MM.1S (cell line): ENCODE results near the gene RIPK4.

Source experiments
- DNase-seq: peaks from one replicate; pipeline ENCODE4 v3.0.0-alpha.2; 2015
- H2AFZ ChIP-seq: fragments of 300-600 bp; sonication (generic); 2 replicates; pipeline ENCODE4 v1.6.0; 2016; ENCODE audit warnings: antibody characterized with exemption, low read length
- H3F3A ChIP-seq: fragments of 300-600 bp; sonication (generic); 2 replicates; pipeline ENCODE4 v1.6.1; 2016; ENCODE audit warnings: mild to moderate bottlenecking, antibody characterized with exemption, low read length, moderate library complexity, mixed read lengths; ENCODE audit not compliant: insufficient read depth
- H3K27ac ChIP-seq: fragments of 300-600 bp; sonication (generic); 2 replicates; pipeline ENCODE4 v1.5.1; 2016; ENCODE audit warnings: mild to moderate bottlenecking, low read length
- H3K27me3 ChIP-seq: fragments of 300-600 bp; sonication (generic); replicated peaks from 2 replicates; pipeline ENCODE4 v1.6.0; 2016; ENCODE audit warnings: low read length; ENCODE audit not compliant: insufficient read depth
- H3K36me3 ChIP-seq: fragments of 300-600 bp; sonication (generic); replicated peaks from 2 replicates; pipeline ENCODE4 v1.6.1; 2016; ENCODE audit warnings: mild to moderate bottlenecking, low read length, mixed read lengths; ENCODE audit not compliant: insufficient read depth
- H3K4me1 ChIP-seq: fragments of 300-600 bp; sonication (generic); 2 replicates; pipeline ENCODE4 v1.6.1; 2016; ENCODE audit warnings: low read length, mixed read lengths
- H3K4me2 ChIP-seq: fragments of 300-600 bp; sonication (generic); 2 replicates; pipeline ENCODE4 v1.6.0; 2016; ENCODE audit warnings: low read depth, low read length
- H3K4me3 ChIP-seq: fragments of 300-600 bp; sonication (generic); 2 replicates; pipeline ENCODE4 v1.5.1; 2016; ENCODE audit warnings: low read length, mixed read lengths
- H3K79me2 ChIP-seq: fragments of 300-600 bp; sonication (generic); 2 replicates; pipeline ENCODE4 v1.6.1; 2016; ENCODE audit warnings: mixed run types, low read length, mixed read lengths
- H3K9ac ChIP-seq: fragments of 300-600 bp; sonication (generic); 2 replicates; pipeline ENCODE4 v1.6.1; 2016; ENCODE audit warnings: low read length, mixed read lengths
- H3K9me2 ChIP-seq: fragments of 300-600 bp; sonication (generic); replicated peaks from 2 replicates; pipeline ENCODE4 v1.6.1; 2016; ENCODE audit warnings: mild to moderate bottlenecking, low read length, mixed read lengths; ENCODE audit not compliant: insufficient read depth
- H3K9me3 ChIP-seq: fragments of 300-600 bp; sonication (generic); replicated peaks from 2 replicates; pipeline ENCODE4 v1.6.1; 2016; ENCODE audit warnings: mild to moderate bottlenecking, low read length, mixed read lengths; ENCODE audit not compliant: insufficient read depth
- H4K20me1 ChIP-seq: fragments of 300-600 bp; sonication (generic); 2 replicates; pipeline ENCODE4 v1.6.1; 2016; ENCODE audit warnings: mild to moderate bottlenecking, low read length, moderate library complexity, mixed read lengths; ENCODE audit not compliant: insufficient read depth
- EZH2 ChIP-seq: fragments of 300-600 bp; sonication (generic); optimal IDR thresholded peaks from 2 replicates; pipeline ENCODE3; 2017; ENCODE audit warnings: low read depth, mild to moderate bottlenecking, antibody characterized with exemption, low read length, mixed read lengths
- EZH2phosphoT487 ChIP-seq: fragments of 300-600 bp; sonication (generic); IDR thresholded peaks from 2 replicates; pipeline ENCODE4 v1.6.1; 2018; ENCODE audit warnings: antibody characterized with exemption, low read length
- TF ChIP-seq, protein P1 (sequence below): fragments of 300-600 bp; sonication (generic); IDR thresholded peaks from 2 replicates; pipeline ENCODE4 v1.5.1; 2016; ENCODE audit warnings: antibody characterized with exemption, low read length, mixed read lengths

Gene RIPK4

DNA sequence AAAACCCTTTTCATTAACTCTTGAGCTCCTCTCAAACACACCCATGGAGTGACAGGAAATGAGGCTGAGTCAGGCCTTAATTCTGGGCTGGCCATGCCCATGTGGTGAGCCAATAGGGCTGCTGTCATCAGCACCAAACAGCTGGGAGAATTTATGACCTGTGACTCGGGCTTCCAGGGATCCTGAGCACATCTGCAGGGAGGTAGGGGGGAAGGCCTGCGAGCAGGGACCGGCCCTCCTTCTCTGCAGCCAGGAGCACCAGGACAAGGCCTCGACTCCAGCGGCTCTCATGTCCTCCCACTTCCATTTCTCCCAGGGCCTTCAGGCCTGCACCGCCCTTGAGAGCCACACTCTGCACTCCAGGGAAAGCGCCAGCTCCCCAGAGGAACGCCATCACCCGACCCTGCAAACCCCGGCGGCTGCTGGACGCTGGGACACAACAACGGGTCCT, 14.6 kb downstream of the RIPK4 start:
- Histone ChIP-seq H3K36me3 (no peaks in the 10 kb centered on the region), H3K79me2 (no peaks in the 10 kb centered on the region), H4K20me1 (no peaks in the 10 kb centered on the region), H2AFZ (no peak overlapping the region), H3K4me2 (no peak overlapping the region), H3F3A (no peaks in the 10 kb centered on the region), H3K27ac (no peak overlapping the region), H3K9me3 (no peaks in the 10 kb centered on the region), H3K4me3 (no peak overlapping the region), H3K4me1 (peaks cover 5% of the 10 kb centered on the region; the same call in 1 of the 2 replicates), H3K9me2 (no peaks in the 10 kb centered on the region), H3K9ac (no peak overlapping the region), H3K27me3 (peaks cover 96% of the 10 kb centered on the region)
- DNase-seq: no peak
- TF ChIP-seq, protein P1, sequence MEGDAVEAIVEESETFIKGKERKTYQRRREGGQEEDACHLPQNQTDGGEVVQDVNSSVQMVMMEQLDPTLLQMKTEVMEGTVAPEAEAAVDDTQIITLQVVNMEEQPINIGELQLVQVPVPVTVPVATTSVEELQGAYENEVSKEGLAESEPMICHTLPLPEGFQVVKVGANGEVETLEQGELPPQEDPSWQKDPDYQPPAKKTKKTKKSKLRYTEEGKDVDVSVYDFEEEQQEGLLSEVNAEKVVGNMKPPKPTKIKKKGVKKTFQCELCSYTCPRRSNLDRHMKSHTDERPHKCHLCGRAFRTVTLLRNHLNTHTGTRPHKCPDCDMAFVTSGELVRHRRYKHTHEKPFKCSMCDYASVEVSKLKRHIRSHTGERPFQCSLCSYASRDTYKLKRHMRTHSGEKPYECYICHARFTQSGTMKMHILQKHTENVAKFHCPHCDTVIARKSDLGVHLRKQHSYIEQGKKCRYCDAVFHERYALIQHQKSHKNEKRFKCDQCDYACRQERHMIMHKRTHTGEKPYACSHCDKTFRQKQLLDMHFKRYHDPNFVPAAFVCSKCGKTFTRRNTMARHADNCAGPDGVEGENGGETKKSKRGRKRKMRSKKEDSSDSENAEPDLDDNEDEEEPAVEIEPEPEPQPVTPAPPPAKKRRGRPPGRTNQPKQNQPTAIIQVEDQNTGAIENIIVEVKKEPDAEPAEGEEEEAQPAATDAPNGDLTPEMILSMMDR: no peak
- no peak for TF ChIP-seq EZH2
- TF ChIP-seq EZH2phosphoT487: no peak

DNA sequence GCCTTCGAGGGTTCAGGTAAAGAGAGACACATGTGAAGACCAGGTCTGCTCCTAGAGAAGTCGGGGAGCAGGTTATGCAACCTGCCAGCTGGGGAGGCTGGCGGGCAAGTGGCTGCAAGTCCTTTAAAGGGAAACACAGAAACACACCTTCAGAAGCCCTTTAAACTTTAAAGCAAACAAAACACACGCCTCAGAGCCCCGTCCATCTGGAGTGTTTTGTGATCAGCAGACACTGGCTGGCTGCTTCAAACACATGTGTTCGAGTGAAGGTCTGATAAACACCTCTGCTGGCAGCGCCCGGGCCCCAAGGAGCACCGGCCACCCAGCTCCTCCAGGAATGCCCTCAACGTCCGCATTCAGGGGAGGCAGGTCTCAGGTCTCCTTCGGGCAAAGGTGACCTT, 15.2 kb downstream of the RIPK4 start:
- H3K9me3 ChIP-seq: no peaks in the 10 kb centered on the region
- no peak for TF ChIP-seq EZH2
- TF ChIP-seq EZH2phosphoT487: no peak
- TF ChIP-seq, protein P1: no peak
- H3K9me2 ChIP-seq: no peaks in the 10 kb centered on the region
- peaks cover 98% of the 10 kb centered on the region for H3K27me3 ChIP-seq
- H2AFZ ChIP-seq: no peak overlapping the region
- no peak overlapping the region for H3K4me2 ChIP-seq
- H3K4me3 ChIP-seq: no peak overlapping the region
- H3K79me2 ChIP-seq: no peaks in the 10 kb centered on the region
- no peak for DNase-seq
- H3K4me1 ChIP-seq: peaks cover 5% of the 10 kb centered on the region; the same call in 1 of the 2 replicates
- no peaks in the 10 kb centered on the region for H4K20me1 ChIP-seq
- no peak overlapping the region for H3K9ac ChIP-seq
- H3K36me3 ChIP-seq: no peaks in the 10 kb centered on the region
- no peak overlapping the region for H3K27ac ChIP-seq
- H3F3A ChIP-seq: no peaks in the 10 kb centered on the region

DNA sequence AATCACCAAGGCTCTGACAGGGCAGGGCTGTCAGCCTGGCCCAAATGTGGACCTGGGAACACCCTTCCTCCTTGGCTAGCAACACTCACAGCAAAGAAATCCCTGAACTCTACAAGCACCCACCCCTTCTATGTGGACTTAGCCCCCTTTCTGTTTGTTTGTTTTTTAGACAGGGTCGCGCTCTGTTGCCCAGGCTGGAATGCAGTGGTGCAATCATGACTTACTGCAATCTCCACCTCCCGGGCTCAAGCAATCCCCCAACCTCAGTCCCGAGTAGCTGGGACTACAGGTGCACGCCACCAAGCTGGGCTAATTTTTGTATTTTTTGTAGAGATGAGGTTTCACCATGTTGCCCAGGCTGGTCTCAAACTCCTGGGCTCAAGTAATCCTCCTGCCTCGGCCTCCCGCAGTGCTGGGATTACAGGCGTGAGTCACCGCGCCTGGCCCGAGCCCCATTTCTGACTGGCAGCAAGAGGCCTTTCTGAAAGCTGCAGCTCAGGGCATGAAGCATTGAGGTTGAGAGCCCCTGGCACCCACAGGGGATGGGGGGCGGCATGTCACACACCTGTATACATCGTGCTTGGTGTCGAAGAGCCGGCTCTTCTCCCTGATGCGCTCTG, 16.2 kb downstream of the RIPK4 start:
- Histone ChIP-seq H4K20me1 (no peaks in the 10 kb centered on the region), H3K4me1 (peaks cover 5% of the 10 kb centered on the region; the same call in 1 of the 2 replicates), H3K9me3 (no peaks in the 10 kb centered on the region), H3K79me2 (no peaks in the 10 kb centered on the region), H3K9ac (no peak overlapping the region), H2AFZ (no peak overlapping the region), H3K4me2 (no peak overlapping the region), H3K9me2 (no peaks in the 10 kb centered on the region), H3K27me3 (peaks cover 98% of the 10 kb centered on the region), H3K27ac (no peak overlapping the region), H3K4me3 (no peak overlapping the region), H3K36me3 (no peaks in the 10 kb centered on the region), H3F3A (no peaks in the 10 kb centered on the region)
- no peak for TF ChIP-seq EZH2phosphoT487
- TF ChIP-seq, protein P1: no peak
- TF ChIP-seq EZH2: no peak
- no peak for DNase-seq
